VCaP (cell line): ENCODE results near the gene IMPACT.

Source experiments
- H3K27ac ChIP-seq: fragments of 450-650 bp; 2 replicates; pipeline ENCODE4 v1.5.1; 2017
- CTCF ChIP-seq: fragments of 450-650 bp; conservative IDR thresholded peaks from 2 replicates; pipeline ENCODE4 v1.5.1; 2017; ENCODE audit warnings: mild to moderate bottlenecking, moderate library complexity

The IMPACT gene

GRCh38 chr18:24465486-24465885 lies 39.0 kb downstream of the IMPACT start:
- H3K27ac ChIP-seq, result no peak overlapping the region
- TF ChIP-seq CTCF, result no peak

GRCh38 chr18:24466771-24467170 lies 40.3 kb downstream of the IMPACT start:
- TF ChIP-seq CTCF, result no peak
- no peak overlapping the region for H3K27ac ChIP-seq

- TF ChIP-seq CTCF, result no peak
- no peak overlapping the region for H3K27ac ChIP-seq
These were observed 43.6 kb downstream of the IMPACT start for GRCh38 chr18:24470022-24470618.

GRCh38 chr18:24470805-24471204 lies 44.3 kb downstream of the IMPACT start:
- H3K27ac ChIP-seq, result no peak overlapping the region
- TF ChIP-seq CTCF, result no peak

GRCh38 chr18:24472591-24472990 lies 46.1 kb downstream of the IMPACT start:
- TF ChIP-seq CTCF, result no peak
- H3K27ac ChIP-seq, result no peak overlapping the region

- no peak for TF ChIP-seq CTCF
- H3K27ac ChIP-seq, result no peak overlapping the region
These were observed 47.9 kb downstream of the IMPACT start for GRCh38 chr18:24474406-24474805.

GRCh38 chr18:24475926-24476589 lies 49.6 kb downstream of the IMPACT start:
- no peak overlapping the region for H3K27ac ChIP-seq
- no peak for TF ChIP-seq CTCF
